NCI-H128 (cell line): ENCODE results near the gene ZNF785.

Experiments
- DNase-seq: peaks from one replicate; lab custom pipeline; 2025; ENCODE audit not compliant: unreplicated experiment; lab: John Stamatoyannopoulos, UW

ZNF785 gene

DNA sequence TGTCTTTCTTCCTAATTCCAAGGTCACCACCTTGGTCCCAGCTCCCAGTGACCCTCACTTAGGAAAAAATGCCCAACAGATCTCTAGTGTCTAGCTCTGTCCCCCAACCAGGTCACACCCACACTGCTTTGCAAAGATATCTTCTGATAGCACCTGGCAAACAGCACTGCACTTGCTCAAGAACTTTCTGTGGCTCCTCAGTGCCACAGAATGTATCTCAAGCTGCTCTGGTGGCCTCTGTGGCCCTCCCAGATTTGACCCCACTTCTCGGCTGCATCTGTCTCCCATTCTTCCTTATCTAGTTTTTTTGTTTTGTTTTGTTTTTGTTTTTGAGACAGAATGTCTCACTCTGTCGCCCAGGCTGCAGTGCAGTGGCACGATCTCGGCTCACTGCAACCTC lies 19.0 kb downstream of the ZNF785 start:
- no peak for DNase-seq

DNA sequence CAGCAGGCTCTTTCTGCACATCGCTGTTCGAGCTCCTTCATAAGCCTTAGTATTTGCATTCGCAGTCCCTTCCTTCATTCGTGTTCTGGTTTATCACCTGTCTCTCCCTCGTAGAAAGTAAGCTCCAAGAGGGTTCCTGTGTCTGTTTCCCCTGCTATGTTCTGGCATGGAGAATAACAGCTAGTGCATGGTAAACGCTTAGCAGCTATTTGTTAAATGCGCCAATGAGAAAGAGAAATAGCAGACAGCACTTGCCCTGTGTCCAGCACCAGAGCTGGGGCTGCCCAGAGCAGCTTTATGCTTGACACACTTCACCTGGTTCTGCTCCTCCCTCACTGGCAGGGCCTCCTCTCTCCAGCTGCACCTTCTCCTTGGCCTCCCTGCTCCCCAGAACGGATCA lies 19.5 kb downstream of the ZNF785 start:
- DNase-seq: no peak

DNA sequence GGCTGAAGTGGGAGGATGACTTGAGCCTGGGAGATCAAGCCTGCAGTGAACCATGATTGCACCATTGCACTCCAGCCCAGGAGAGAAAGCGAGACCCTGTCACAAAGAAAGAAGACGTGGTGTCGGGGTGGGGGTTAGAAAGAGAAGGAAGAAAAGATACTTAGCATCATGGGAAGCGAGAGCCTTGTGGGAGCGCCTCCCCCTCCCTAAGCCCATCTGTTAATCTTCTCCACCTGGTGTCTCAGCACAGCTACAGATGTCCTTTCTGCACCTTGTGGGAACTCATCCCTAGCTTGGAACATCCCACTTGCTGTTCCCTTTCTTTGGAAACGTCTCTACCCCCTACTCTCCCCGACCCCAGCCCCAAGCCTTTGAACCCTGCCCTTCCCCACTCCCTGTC lies 20.0 kb downstream of the ZNF785 start:
- no peak for DNase-seq

DNA sequence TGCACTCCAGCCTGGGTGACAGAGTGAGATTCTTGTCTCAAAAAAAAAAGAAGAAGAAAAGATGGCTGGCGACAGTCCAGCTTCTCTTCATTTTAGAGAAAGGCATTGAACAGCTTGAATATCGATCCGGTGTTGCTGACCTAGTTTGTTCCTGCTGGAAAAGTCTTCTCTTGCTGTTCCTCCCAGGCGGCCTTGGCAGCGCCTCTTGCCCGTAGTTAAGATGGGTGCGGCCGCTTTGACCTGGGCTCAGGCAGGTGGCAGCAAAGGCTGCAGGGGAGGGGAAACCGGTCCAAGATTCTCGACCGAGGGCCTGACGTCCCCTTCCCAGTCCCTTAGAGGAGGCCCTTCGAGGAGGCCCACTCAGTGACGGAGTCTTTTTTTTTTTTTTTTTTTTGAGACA lies 23.5 kb downstream of the ZNF785 start:
- no peak for DNase-seq

DNA sequence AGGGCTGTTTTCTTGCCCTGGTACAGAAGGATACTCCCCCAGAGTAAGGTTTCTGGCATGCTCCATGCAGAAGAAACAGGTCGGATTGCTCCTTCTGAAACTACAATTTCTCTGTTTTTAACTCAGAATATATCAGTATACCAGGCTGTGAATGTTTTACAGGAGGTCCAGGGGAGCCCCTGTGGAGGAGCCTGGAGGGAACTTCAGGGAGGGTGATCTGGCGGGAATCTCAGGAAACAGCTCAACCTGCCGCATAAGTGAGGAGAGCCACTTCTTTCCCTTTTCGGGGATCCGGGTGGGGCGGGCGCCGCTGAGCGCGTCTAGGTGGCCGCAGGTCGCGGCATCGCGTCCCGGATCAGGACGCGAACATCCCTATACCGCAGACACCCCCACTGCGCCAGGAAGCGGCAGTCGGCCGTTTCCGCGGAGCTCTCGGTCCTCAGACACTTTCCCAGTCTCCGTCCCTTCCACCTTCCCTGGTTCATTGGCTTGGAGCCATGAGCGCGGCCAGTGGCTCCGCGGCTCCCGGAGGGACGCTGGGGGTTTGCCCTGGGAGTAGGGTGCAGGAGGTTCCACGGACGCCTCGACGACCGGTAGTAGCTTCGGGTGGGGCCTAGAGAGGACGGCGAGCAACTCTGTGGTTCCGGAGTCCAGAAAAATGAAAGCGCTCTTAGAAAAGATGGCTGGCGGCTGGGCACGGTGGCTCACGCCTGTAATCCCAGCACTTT lies 24.2 kb downstream of the ZNF785 start:
- DNase-seq: no peak

DNA sequence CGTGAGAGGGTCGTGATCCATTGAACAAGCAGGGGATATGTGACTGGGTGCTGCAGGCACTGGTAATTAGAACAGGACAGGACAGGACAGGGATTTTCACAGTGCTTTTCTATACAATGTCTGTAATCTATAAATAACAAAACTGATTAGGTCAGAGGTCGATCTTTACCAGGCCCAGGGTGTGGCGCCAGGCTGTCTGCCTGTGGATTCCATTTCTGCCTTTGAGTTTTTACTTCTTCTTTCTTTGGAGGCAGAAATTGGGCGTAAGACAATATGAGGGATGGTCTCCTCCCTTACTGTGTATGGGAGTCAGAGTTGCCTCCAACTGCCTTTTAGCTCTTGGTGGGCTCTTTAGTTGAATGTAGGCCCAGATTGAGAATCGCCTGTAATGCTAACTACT lies 25.8 kb downstream of the ZNF785 start:
- no peak for DNase-seq

DNA sequence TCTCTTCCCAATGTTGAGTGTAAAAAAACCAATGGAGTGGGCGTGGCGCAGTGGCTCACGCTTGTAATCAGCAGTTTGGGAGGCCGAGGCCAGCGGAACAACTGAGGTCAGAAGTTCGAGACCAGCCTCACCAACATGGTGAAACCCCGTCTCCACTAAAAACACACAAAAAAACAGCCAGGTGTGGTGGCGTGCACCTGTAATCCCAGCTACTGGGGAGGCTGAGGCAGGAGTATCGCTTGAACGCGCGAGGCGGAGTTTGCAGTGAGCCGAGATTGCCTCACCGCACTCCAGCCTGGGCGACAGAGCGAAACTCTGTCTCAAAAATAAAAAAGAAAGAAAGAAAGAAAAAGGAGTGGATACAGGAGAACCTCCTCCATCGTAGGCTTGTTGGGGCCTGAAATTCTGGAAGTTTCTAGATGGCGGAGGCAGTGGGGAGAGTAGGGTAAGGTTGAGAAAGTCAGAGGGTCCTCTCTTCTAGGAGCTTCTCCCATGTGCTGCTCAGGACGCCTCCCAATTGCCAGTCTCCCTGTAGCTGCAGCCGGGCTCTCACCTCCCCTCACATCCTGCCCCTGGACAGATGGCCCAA lies 26.6 kb downstream of the ZNF785 start:
- no peak for DNase-seq

DNA sequence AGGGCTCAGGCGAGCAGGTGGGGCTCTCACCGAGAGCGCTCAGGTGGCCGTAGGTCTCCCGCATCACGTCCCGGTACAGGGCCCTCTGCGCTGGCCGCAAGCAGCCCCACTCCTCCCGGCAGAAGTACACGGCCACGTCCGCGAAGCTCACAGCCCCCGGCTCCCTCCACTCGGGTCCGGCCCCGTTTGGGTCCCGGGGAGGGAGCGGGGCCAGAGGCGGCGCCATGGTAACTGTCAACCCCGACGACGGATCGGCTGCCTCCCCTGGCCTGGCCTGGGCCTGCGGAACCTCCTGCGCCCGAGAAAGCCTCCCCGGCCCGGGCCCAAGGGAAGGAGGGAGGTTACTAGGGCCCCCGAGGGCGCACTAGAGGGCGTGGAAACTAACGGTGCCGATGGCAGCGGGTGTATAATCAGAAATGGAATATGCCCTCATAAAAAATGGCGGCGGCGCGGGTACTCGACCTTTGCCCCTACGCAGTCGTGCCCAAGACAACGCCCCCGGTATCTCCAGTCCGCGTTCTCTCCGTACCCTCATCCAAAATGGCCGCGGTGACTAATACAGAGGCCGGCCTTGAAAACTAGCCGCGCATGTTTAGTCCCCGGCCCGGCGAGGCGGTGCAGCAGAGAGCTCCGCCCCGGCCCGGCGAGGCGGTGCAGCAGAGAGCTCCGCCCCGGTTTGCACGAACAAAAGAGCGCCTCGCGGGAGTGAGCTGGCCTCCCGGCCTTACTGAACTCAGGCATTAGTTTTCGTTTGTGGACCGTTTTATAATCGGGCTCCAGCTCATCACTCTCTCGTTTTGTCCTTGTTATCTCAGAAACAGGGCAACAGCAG lies 27.3 kb downstream of the ZNF785 start, which contains the start of gene ZNF764:
TSS of gene ZNF764 (minus strand) at position 418 of the 832 bp plus-strand sequence. CDS start at position 226, 192 bp downstream.
- DNase-seq: peak; percentile 93

DNA sequence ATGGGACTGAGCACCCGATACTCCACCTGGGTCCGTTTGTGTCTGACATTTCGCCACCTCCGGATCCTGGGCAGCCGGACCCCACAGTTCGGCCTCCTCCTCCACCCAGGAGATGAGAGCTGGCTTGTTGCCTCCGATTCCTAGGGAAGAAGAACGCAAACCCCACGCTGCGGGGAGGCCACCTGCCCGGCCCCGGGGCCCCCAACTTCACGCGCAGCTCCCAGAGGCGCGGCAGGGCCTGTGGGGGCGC lies 27.9 kb downstream of the ZNF785 start:
- no peak for DNase-seq

DNA sequence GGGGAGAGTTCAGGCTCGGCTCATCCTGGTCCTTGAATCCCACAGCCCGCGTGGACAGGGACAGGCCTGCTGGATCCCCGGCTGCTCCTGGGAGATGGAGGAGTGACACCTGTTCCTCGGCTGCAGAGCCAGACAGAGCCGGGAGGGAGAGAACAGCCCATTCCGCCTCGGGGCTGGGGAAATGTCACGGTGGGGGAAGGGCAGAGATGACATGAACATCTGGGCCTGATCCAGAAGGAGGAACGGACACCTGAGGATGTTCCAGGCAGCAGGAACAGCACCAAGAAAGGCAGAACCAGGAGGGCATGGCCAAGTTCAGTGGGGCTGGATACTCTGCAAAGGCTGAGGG lies 29.4 kb downstream of the ZNF785 start:
- DNase-seq: no peak

DNA sequence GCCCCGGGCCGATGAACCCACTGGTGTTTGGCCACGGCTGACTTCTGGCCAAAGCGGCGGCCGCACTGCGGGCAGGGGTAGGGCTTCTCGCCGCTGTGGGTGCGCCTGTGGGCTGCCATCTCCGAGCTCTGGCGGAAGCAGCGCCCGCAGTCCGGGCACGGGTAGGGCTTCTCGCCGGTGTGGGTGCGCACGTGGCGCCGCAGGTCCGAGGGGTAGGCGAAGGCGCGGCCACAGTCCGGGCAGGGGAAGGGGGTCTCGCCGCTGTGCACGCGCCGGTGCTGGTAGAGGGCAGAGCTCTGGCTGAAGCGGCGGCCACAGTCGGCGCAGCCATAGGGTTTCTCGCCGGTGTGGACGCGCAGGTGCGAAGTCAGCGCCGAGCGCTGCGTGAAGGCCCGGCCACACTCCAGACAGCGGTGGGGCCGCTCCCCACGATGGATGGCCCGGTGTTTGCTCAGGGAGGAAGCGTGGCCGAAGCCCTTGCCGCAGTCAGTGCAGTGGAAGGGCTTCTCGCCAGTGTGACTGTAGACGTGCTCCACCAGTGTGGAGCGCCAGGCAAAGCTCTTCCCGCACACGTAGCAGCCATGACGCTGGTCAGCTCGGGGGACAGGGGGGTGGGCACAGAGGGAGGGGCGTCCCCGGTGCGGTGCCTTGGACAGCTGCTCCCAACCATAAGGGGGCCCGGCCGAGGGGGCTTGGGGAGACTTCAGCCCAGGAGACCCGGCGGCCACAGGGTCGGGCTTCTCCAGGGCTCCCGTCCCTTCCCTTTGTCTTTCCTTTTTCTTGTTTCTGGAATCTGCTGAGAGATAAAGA lies 30.0 kb downstream of the ZNF785 start:
- DNase-seq: no peak

DNA sequence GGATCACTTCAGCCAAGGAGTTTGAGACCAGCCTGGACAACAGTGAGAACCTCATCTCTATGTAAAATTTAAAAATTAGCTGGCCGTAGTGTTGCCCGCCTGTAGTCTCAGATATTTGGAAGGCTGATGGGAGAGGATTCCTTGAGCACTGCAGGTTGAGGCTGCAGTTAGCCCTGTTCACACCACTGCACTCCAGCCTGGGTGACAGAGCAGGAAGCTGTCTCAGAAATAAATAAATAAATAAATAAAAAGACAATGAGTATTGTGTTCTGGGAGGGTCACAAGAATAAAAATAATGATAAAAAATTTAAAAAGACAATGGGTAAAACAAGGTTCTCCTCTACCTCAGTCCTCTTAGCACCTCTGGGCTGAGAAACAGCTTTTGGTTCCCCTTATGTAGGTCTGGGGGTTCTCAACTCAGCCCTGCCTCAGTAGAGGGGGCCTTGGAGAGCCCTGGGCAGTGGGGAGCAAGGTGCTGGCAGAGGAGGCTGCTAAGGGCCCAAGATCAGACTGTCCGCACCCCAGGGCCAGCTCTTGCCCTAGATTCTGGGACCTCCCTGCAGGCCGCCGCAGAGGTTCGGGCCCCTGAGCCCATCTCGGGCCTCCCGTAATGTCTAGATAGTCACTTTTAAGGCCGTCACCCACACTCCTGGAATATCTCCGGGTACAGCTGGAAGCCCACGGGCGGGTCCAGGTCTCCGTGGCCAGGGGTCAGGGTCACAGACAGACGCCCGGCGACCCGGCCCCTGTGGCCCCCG lies 30.8 kb downstream of the ZNF785 start:
- no peak for DNase-seq

DNA sequence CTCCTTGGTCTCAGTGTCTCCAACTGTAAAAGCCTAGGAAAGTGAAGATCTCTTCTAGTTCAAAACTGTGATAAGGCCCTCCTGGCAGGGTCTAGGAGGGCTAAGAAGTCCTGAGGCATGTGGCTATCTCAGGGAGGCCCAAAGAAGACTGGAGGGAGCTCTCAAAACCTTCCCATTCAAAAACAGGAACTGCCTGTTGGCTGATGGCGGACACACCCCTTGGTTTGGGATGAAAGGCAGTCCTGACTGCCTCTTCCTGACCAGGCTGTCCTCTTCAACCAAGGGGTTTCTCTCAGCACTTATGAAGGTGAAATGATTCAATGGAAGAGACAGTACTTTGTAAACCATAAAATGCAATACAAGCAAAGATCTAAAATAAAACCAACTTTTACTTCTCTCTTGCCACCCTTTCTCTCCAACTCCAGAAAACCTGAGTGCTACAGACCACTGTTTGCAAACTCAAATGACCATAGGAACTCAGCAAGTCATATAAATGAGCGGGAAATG lies 32.1 kb downstream of the ZNF785 start:
- no peak for DNase-seq

DNA sequence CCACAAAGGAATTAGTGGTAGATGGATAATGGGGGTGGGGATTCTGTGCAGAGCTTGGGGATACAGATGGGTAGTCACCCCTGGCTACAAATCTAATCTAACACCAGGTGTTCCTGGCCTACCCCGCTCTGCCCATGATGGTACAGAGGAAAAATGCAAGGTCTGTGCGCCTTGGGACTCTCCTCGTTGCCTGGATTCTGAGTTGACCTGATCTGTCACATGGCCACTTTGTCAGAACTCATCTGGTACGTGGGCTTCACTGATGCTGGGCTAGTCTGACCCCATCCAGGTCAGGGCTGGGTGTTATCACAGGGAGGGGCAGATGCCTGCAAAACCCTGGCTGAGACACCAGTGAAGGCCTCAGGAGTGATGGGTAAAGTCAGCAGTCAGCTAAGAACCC lies 32.5 kb downstream of the ZNF785 start:
- DNase-seq: no peak

DNA sequence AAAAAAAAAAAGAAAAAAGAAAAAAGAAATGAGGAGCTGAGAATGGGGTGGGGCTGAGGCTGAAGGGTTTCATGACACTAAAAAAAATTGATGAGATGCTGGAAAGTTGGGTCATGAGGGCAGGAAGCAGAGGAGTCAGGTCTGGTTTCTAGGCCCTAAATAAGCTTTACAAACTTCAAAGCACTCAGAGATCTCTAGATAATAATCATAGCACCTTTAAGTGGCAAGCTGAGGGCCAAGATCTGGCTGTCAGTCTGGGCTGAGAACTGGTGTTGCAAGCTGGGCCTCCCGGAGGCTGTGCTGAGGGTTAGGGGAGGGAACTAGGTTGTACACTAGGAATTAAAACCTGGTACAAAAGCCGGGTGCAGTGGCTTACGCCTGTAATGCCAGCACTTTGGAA lies 33.7 kb downstream of the ZNF785 start:
- no peak for DNase-seq

DNA sequence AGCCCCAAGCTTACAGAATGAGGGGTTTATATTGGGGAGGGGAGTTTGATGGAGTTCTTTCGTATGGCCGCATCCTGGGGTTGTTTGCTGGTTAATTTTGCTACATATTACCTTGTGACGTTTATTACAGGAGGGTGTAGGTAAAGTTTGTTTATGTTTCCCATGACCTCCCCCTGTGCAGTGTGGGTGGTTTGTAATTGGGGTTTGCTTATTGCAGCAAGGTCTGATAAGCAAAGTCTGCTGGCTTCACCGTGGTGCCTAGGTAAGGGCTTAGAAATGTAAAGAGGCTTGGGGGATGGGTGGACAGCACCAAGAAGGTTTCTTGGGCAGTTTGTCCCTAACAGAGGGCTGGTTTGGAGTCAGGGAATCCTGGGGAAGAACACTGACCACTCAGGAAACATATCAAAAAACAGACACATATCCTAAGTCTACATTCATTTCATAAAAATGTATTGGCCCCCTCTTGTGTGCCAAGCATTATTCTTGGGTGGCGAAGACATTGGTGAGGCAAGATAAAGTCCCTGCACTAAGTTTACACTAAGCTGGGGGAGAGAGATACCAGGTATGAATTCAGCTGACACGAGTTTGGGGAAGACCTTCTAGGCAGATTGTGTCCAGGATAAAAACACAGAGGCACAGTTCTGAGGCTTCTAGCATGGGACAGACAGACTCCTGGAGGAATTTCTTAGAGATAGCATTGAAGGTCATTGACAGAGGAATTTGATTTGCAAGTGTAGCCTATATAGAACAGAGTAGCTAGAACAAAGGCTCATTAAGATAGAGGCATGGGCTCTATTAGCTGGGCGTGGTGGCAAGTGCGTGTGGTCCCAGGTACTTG lies 36.9 kb downstream of the ZNF785 start:
- no peak for DNase-seq

DNA sequence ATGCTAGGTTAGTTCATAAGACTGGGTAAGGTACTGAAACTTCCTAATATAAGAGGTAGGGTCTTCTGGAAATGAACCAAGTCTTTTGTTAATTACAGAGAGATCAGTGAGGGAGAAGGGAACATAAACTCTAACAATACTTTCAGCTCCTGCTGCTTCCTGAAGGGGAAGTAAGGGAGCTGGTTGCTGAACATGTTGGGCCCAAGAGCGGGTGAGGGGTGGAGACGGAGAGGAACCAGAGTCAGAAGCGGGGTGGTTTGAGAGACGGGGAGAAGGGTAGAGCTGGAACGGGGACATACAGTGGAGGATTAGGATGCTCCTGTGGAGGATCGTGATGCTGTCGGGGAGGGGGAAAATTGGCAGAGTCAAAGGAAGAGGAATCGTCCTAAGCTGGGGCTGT lies 39.4 kb downstream of the ZNF785 start:
- DNase-seq: no peak

DNA sequence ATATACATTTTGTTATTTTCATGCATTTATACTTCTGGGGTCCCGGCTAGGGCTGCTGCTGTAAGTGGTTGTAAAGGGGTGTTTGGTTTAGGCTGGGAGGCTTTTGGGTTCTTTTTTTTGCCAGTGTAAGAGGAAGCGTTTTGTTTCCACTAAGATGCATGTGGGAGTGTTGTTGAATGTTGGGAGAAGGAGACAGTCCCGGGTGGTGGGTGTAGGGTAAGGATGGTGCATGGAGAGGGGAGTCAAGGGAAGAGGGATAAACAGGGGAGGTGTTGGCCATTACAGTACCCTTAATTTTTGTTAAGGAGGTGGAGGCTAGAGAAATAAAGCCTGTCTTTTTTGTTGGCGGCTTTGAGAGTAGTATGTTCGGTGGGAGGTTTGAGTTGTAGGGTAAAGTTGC lies 42.4 kb downstream of the ZNF785 start:
- no peak for DNase-seq

DNA sequence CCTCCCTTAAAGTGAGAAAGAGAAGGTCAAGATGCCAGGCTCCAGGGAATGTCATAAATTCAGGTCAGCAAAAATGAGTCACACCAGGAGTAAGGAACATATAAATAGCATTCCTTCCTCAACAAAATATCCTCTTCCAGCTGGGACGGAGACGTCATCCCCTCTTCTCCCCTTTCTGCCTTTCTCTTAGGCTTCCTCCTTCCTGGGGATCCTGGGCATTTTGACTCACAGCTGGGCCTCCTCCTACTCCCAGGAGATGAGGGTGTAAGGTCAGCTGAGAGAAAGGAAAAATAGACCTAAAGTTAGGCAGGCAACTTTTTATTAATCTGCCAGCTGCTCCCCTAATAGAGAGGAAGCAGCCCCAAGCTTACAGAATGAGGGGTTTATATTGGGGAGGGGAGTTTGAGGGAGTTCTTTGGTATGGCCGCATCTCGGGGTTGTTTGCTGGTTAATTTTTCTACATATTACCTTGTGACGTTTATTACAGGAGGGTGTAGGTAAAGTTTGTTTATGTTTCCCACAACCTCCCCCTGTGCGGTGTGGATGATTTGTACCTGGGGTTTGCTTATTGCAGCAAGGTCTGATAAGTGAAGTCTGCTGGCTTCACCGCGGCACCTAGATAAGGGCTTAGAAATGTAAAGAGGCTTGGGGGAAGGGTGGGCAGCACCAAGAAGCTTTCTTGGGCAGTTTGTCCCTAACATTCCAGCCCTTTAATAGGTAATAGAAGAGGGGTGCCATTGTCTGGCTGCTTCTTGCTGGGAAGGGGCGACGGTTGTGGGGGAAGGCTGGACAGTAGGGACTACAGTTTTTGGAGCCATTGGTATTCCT lies 43.8 kb downstream of the ZNF785 start:
- no peak for DNase-seq
